CD14-positive monocyte (primary cell): ENCODE measurements around the gene HYAL1. TPM values are rescaled to one million over a fixed set of nuclear protein-coding genes. Genes with fewer than 3 reads are reported as not detected.
A peak's percentile ranks its signal among the peaks of the same experiment; 100 is the strongest.

Experiments
- DNase-seq, 3 donors: peaks; one replicate each; pipeline ENCODE4 v3.0.0-alpha.2; 2011 to 2022
- H2AFZ ChIP-seq: 2 replicates; pipeline ENCODE4 v1.6.0; 2012; ENCODE audit warnings: mild to moderate bottlenecking, low read depth, low read length, inconsistent platforms; ENCODE audit not compliant: insufficient read depth, poor library complexity, severe bottlenecking
- H3K27ac ChIP-seq, 2 donors: 1 replicate in 1 of 2; 2 replicates in 1 of 2; pipeline ENCODE4 v1.5.1; 2012 to 2013; ENCODE audit warnings: low read length in 2 of 2, control low read depth in 1 of 2, inconsistent platforms in 1 of 2, low read depth in 1 of 2, mild to moderate bottlenecking in 1 of 2
- H3K27me3 ChIP-seq, 2 donors: one replicate each; pipeline versions ENCODE4 v1.6.0 to v1.6.1; 2011 to 2013; ENCODE audit warnings: low read length in 2 of 2; ENCODE audit not compliant: control insufficient read depth in 2 of 2, insufficient read depth in 2 of 2
- H3K36me3 ChIP-seq, 2 donors: replicated peaks in 1 of 2; 1 replicate in 1 of 2; 2 replicates in 1 of 2; pipeline versions ENCODE4 v1.5.1 to v1.6.1; 2012 to 2013; ENCODE audit warnings: low read length in 2 of 2, control low read depth in 1 of 2, inconsistent platforms in 1 of 2, mild to moderate bottlenecking in 1 of 2; ENCODE audit not compliant: insufficient read depth in 2 of 2, control insufficient read depth in 1 of 2
- H3K4me1 ChIP-seq, 2 donors: 1 replicate in 1 of 2; 2 replicates in 1 of 2; pipeline versions ENCODE4 v1.5.1 to v1.6.1; 2012 to 2013; ENCODE audit warnings: low read length in 2 of 2, control low read depth in 1 of 2, inconsistent platforms in 1 of 2, mild to moderate bottlenecking in 1 of 2, moderate library complexity in 1 of 2; ENCODE audit not compliant: insufficient read depth in 2 of 2, control insufficient read depth in 1 of 2
- H3K4me2 ChIP-seq: replicated peaks from 2 replicates; pipeline ENCODE3; 2012; ENCODE audit warnings: low read length, moderate library complexity, mild to moderate bottlenecking; ENCODE audit not compliant: poor library complexity, severe bottlenecking; ENCODE audit errors: extremely low read depth
- H3K4me3 ChIP-seq, 3 experiments: fragments of 200-600 bp in 1 of 3; sonication (generic) in 1 of 3; replicated peaks in 1 of 3; 1 replicate in 2 of 3; 2 replicates in 1 of 3; pipeline ENCODE4 v1.5.1; 2011 to 2013; ENCODE audit warnings: low read length in 3 of 3, mild to moderate bottlenecking in 3 of 3, control low read depth in 2 of 3, low read depth in 2 of 3, inconsistent platforms in 1 of 3, moderate library complexity in 1 of 3
- H3K79me2 ChIP-seq: 2 replicates; pipeline ENCODE4 v1.6.0; 2012; ENCODE audit warnings: mild to moderate bottlenecking, control low read depth, inconsistent platforms, low read length, moderate library complexity; ENCODE audit not compliant: insufficient read depth
- H3K9ac ChIP-seq: 2 replicates; pipeline ENCODE4 v1.6.0; 2017; ENCODE audit warnings: low read length, mild to moderate bottlenecking; ENCODE audit not compliant: insufficient read depth, poor library complexity, severe bottlenecking
- H3K9me3 ChIP-seq, 2 donors: replicated peaks in 1 of 2; 1 replicate in 1 of 2; 2 replicates in 1 of 2; pipeline versions ENCODE4 v1.5.1 to v1.6.1; 2012 to 2013; ENCODE audit warnings: low read length in 2 of 2, control low read depth in 1 of 2; ENCODE audit not compliant: control insufficient read depth in 1 of 2, insufficient read depth in 1 of 2
- H4K20me1 ChIP-seq: 2 replicates; pipeline ENCODE4 v1.6.0; 2012; ENCODE audit warnings: mild to moderate bottlenecking, low read length, control low read depth, moderate library complexity; ENCODE audit not compliant: insufficient read depth
- H3K27ac Mint-ChIP-seq, 7 donors: one replicate each; pipeline ENCODE4 v1.8.0; 2020; ENCODE audit warnings: mild to moderate bottlenecking in 7 of 7, mixed read lengths in 7 of 7, moderate library complexity in 6 of 7, inconsistent platforms in 2 of 7
- H3K27me3 Mint-ChIP-seq, 3 donors: one replicate each; pipeline ENCODE4 v1.8.0; 2021 to 2022; ENCODE audit warnings: low read depth in 3 of 3, mild to moderate bottlenecking in 3 of 3, mixed read lengths in 3 of 3, moderate library complexity in 3 of 3, inconsistent platforms in 1 of 3
- H3K36me3 Mint-ChIP-seq, 2 donors: one replicate each; pipeline ENCODE4 v1.8.0; 2020; ENCODE audit warnings: mixed read lengths in 2 of 2, inconsistent platforms in 1 of 2, mild to moderate bottlenecking in 1 of 2
- H3K4me1 Mint-ChIP-seq: one replicate; pipeline ENCODE4 v1.8.0; 2020; ENCODE audit warnings: mild to moderate bottlenecking, mixed read lengths
- H3K4me3 Mint-ChIP-seq, 2 donors: one replicate each; pipeline ENCODE4 v1.8.0; 2020; ENCODE audit warnings: mild to moderate bottlenecking in 2 of 2, mixed read lengths in 2 of 2, moderate library complexity in 1 of 2
- H3K9me3 Mint-ChIP-seq, 7 donors: one replicate each; pipeline ENCODE4 v1.8.0; 2020 to 2022; ENCODE audit warnings: mixed read lengths in 7 of 7, mild to moderate bottlenecking in 6 of 7, moderate library complexity in 6 of 7, inconsistent platforms in 2 of 7
- WGBS: methylation state at CpG from one replicate; pipeline ENCODE4 v1.1.5; 2013; ENCODE audit warnings: missing lambda C conversion rate; ENCODE audit not compliant: insufficient coverage; 5-methylcytosine and 5-hydroxymethylcytosine counted together
- intact Hi-C, 2 donors: fragments of 100-400 bp; cut with micrococcal nuclease; formaldehyde crosslinking; loops; one replicate each; pipeline versions ENCODE4 v1.15.0 to v1.15.1; 2023
- polyA plus RNA-seq, 3 donors: library from polyadenylated mRNA; depleted of rRNA in 1 of 3; unstranded in 2 of 3; stranded (reverse) in 1 of 3; fragments of 300-500 nt in 2 of 3; fragments of >200 nt in 1 of 3; fragmentation: Illumina TruSeq in 2 of 3; gene quantifications; 1 replicate in 2 of 3; 2 replicates in 1 of 3; pipeline ENCODE4 v1.2.3, GENCODE V29; 2012 to 2021
- TF ChIP-seq, protein P1 (sequence below): fragments of 200-600 bp; IDR thresholded peaks from one replicate; pipeline ENCODE4 v1.8.0; 2022; ENCODE audit warnings: antibody characterized with exemption, mild to moderate bottlenecking

The HYAL1 gene
- polyA plus RNA-seq, 3 donors: 0.57 TPM; not detected in 2

DNA sequence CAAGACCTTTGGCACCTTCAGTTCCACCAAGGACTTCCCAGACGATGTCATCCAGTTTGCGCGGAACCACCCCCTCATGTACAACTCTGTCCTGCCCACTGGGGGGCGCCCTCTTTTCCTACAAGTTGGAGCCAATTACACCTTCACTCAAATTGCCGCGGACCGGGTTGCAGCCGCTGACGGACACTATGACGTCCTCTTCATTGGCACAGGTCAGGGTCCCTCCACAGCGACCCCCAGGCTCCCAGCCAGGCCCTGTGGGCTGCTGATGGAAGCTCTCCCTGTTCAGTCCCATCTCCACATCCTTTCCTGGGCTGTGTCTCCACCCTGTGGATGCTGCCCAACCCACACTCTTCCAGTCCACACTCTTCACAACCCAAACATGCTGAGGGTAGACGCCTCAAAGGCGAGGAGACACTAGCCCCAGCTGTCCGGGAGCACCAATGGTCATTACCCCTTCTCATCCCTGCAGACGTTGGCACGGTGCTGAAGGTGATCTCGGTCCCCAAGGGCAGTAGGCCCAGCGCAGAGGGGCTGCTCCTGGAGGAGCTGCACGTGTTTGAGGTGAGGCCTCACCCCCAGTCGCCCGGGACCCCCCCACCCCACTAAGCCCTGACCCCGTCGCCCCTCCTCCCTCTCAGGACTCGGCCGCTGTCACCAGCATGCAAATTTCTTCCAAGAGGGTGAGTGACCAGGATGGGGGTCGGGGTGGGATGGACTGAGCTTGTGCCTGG lies 28.8 kb downstream of the HYAL1 start:
- Histone ChIP-seq H3K27me3 (peaks cover 24 to 50% of the 10 kb centered on the region in 2 donors), H3K27ac (no peak overlapping the region), H3K4me1 (peaks cover 16 to 34% of the 10 kb centered on the region in 2 donors), H3K4me3 (no peak overlapping the region), H4K20me1 (no peaks in the 10 kb centered on the region), H2AFZ (no peak overlapping the region), H3K9ac (no peak overlapping the region), H3K4me2 (no peak overlapping the region), H3K9me3 (peaks cover 3 to 11% of the 10 kb centered on the region in 2 donors), H3K79me2 (no peaks in the 10 kb centered on the region), H3K36me3 (no peaks in the 10 kb centered on the region)
- Mint-ChIP-seq H3K9me3 (peaks cover 0 to 18% (median 13%) of the 10 kb centered on the region in 7 donors), H3K27me3 (peaks cover 45 to 62% (median 61%) of the 10 kb centered on the region in 3 donors), H3K36me3 (peaks cover 6 to 8% of the 10 kb centered on the region in 2 donors), H3K4me3 (peak overlapping the region in 1 of 2 donors; percentile 84), H3K27ac (no peak overlapping the region), H3K4me1 (peaks cover 26% of the 10 kb centered on the region)
- WGBS: 6% methylated on average over 17 of the region's 26 CpGs
- intact Hi-C loops: loop anchor here in 1 of 2 donors (5.0 kb wide), 1 partner anchor 152 kb away; no protein-coding TSS in a partner anchor
- TF ChIP-seq, protein P1, sequence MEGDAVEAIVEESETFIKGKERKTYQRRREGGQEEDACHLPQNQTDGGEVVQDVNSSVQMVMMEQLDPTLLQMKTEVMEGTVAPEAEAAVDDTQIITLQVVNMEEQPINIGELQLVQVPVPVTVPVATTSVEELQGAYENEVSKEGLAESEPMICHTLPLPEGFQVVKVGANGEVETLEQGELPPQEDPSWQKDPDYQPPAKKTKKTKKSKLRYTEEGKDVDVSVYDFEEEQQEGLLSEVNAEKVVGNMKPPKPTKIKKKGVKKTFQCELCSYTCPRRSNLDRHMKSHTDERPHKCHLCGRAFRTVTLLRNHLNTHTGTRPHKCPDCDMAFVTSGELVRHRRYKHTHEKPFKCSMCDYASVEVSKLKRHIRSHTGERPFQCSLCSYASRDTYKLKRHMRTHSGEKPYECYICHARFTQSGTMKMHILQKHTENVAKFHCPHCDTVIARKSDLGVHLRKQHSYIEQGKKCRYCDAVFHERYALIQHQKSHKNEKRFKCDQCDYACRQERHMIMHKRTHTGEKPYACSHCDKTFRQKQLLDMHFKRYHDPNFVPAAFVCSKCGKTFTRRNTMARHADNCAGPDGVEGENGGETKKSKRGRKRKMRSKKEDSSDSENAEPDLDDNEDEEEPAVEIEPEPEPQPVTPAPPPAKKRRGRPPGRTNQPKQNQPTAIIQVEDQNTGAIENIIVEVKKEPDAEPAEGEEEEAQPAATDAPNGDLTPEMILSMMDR: peak; percentile 92
- DNase-seq: peak in 2 of 3 donors; percentile 61 to 77

DNA sequence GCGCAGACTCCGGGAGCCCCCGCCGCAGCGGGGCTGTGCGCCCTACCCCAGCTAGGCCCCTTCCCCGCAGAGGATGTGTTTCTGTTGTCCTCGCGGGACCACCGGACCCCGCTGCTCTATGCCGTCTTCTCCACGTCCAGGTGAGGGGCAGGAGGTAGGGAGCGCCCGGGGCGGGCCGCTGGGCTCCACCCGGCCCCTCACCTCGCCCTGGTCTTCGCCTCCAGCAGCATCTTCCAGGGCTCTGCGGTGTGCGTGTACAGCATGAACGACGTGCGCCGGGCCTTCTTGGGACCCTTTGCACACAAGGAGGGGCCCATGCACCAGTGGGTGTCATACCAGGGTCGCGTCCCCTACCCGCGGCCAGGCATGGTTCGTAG lies 29.7 kb downstream of the HYAL1 start:
- Histone ChIP-seq H3K4me3 (peak overlapping the region in 1 of 3 experiments; percentile 72), H3K36me3 (no peaks in the 10 kb centered on the region), H3K4me2 (peak overlapping the region; percentile 82), H3K79me2 (no peaks in the 10 kb centered on the region), H3K9ac (peak overlapping the region; percentile 54), H2AFZ (peak overlapping the region; percentile 79), H4K20me1 (no peaks in the 10 kb centered on the region), H3K9me3 (peaks cover 3 to 11% of the 10 kb centered on the region in 2 donors), H3K27me3 (peaks cover 24 to 50% of the 10 kb centered on the region in 2 donors), H3K27ac (no peak overlapping the region), H3K4me1 (peaks cover 16 to 34% of the 10 kb centered on the region in 2 donors)
- H3K4me3 Mint-ChIP-seq: peak overlapping the region in 1 of 2 donors; percentile 84
- intact Hi-C loops: loop anchor here (1.0 to 5.0 kb wide), 5 partner anchors 46 to 153 kb away; no protein-coding TSS in a partner anchor
- no peak for DNase-seq
- H3K36me3 Mint-ChIP-seq: peaks cover 6 to 8% of the 10 kb centered on the region in 2 donors
- H3K27me3 Mint-ChIP-seq: peaks cover 47 to 64% (median 60%) of the 10 kb centered on the region in 3 donors
- WGBS: 31% methylated on average over 28 of the region's 31 CpGs
- H3K4me1 Mint-ChIP-seq: peaks cover 26% of the 10 kb centered on the region
- peaks cover 0 to 18% (median 13%) of the 10 kb centered on the region in 7 donors for H3K9me3 Mint-ChIP-seq
- TF ChIP-seq, protein P1: no peak
- no peak overlapping the region for H3K27ac Mint-ChIP-seq
